CD8-positive, alpha-beta memory T cell (primary cell): ENCODE measurements around the gene ANO9. TPM values are rescaled to one million over a fixed set of nuclear protein-coding genes. Genes with fewer than 3 reads are reported as not detected.

Experiments used
- CTCF ChIA-PET: fragments of 350-600 bp; sonication (Branson Sonifier 250); formaldehyde crosslinking; loops from one replicate; lab custom pipeline; 2021; ENCODE audit warnings: antibody characterized with exemption; lab: Charles Lee
- POLR2A ChIA-PET: fragments of 350-600 bp; sonication (Branson Sonifier 250); formaldehyde crosslinking; loops from one replicate; lab custom pipeline; 2021; ENCODE audit warnings: antibody characterized with exemption; lab: Charles Lee
- DNase-seq, 5 donors: peaks; one replicate each; pipeline versions ENCODE4 v3.0.0 to v3.0.0-alpha.2; 2020 to 2022; ENCODE audit warnings: mixed read lengths in 1 of 5
- H3K27ac ChIP-seq: one replicate; pipeline ENCODE4 v1.7.0; 2013; ENCODE audit warnings: low read depth, mild to moderate bottlenecking, low read length, moderate library complexity
- H3K27me3 ChIP-seq: 2 replicates; pipeline ENCODE4 v1.7.0; 2013; ENCODE audit warnings: low read length, mild to moderate bottlenecking; ENCODE audit not compliant: insufficient read depth, poor library complexity, severe bottlenecking
- H3K36me3 ChIP-seq: 2 replicates; pipeline ENCODE4 v1.7.0; 2013; ENCODE audit warnings: mild to moderate bottlenecking, low read length, moderate library complexity; ENCODE audit not compliant: insufficient read depth
- H3K4me1 ChIP-seq: 2 replicates; pipeline ENCODE4 v1.7.0; 2013; ENCODE audit warnings: mild to moderate bottlenecking, low read length, moderate library complexity; ENCODE audit not compliant: insufficient read depth
- H3K4me3 ChIP-seq: 2 replicates; pipeline ENCODE4 v1.7.0; 2013; ENCODE audit warnings: mild to moderate bottlenecking, low read length
- H3K9me3 ChIP-seq: 2 replicates; pipeline ENCODE4 v1.7.0; 2013; ENCODE audit warnings: mild to moderate bottlenecking, low read length
- H3K27ac Mint-ChIP-seq, 8 donors: one replicate each; pipeline ENCODE4 v1.8.0; 2020 to 2021; ENCODE audit warnings: mixed read lengths in 8 of 8, mild to moderate bottlenecking in 6 of 8, inconsistent platforms in 3 of 8, moderate library complexity in 3 of 8
- H3K27me3 Mint-ChIP-seq, 2 donors: one replicate each; pipeline ENCODE4 v1.8.0; 2020 to 2021; ENCODE audit warnings: mixed read lengths in 2 of 2, mild to moderate bottlenecking in 1 of 2, moderate library complexity in 1 of 2
- H3K36me3 Mint-ChIP-seq, 3 donors: one replicate each; pipeline ENCODE4 v1.8.0; 2020 to 2021; ENCODE audit warnings: mixed read lengths in 3 of 3, inconsistent platforms in 1 of 3, mild to moderate bottlenecking in 1 of 3
- H3K4me1 Mint-ChIP-seq, 3 donors: one replicate each; pipeline ENCODE4 v1.8.0; 2020 to 2021; ENCODE audit warnings: mixed read lengths in 3 of 3, inconsistent platforms in 1 of 3, mild to moderate bottlenecking in 1 of 3
- H3K4me3 Mint-ChIP-seq, 7 donors: one replicate each; pipeline ENCODE4 v1.8.0; 2020 to 2021; ENCODE audit warnings: mixed read lengths in 7 of 7, mild to moderate bottlenecking in 6 of 7, moderate library complexity in 4 of 7, inconsistent platforms in 2 of 7
- H3K9me3 Mint-ChIP-seq, 5 donors: one replicate each; pipeline ENCODE4 v1.8.0; 2020 to 2022; ENCODE audit warnings: mixed read lengths in 5 of 5, mild to moderate bottlenecking in 3 of 5, moderate library complexity in 2 of 5, inconsistent platforms in 1 of 5
- polyA plus RNA-seq: library from polyadenylated mRNA; unstranded; fragments of 300-500 nt; fragmentation: Illumina TruSeq; gene quantifications from one replicate; pipeline ENCODE4 v1.2.3, GENCODE V29; 2021
- total RNA-seq, 2 experiments: library from RNA; stranded (reverse); gene quantifications; one replicate each; pipeline ENCODE4 v1.2.3, GENCODE V29; 2021

Gene ANO9
- total and polyA plus RNA-seq, 3 experiments from 2014 or later, result 12.2 to 26.4 (median 25.3) TPM

DNA sequence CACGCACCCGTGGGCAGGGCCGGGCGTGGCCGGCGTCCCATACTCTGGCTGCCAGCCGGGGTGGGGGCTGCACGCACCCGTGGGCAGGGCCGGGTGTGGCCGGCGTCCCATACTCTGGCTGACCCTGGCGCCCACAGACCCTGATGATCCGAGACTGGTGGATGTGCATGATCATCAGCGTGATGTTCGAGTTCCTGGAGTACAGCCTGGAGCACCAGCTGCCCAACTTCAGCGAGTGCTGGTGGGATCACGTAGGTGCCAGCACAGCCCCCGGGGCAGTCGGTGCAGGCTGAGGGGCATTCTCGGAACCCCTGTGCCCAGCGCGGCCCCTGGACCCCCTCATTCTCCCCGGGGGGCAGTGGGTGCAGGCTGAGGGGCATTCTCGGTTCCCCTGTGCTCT is 46.3 kb upstream of the ANO9 start:
- H3K9me3 Mint-ChIP-seq, result no peaks in the 10 kb centered on the region
- CTCF ChIA-PET, result no interaction called here
- H3K9me3 ChIP-seq, result no peaks in the 10 kb centered on the region
- no peak overlapping the region for H3K27ac ChIP-seq
- no peaks in the 10 kb centered on the region for H3K27me3 Mint-ChIP-seq
- no peak overlapping the region for H3K4me3 Mint-ChIP-seq
- H3K4me1 ChIP-seq, result no peaks in the 10 kb centered on the region
- H3K4me3 ChIP-seq, result no peak overlapping the region
- peak in 1 of 5 donors; percentile 41 for DNase-seq
- H3K4me1 Mint-ChIP-seq, result no peaks in the 10 kb centered on the region
- H3K36me3 Mint-ChIP-seq, result peaks cover 0 to 21% (median 1%) of the 10 kb centered on the region in 3 donors
- H3K36me3 ChIP-seq, result no peaks in the 10 kb centered on the region
- POLR2A ChIA-PET, result no interaction called here
- no peak overlapping the region for H3K27ac Mint-ChIP-seq
- H3K27me3 ChIP-seq, result no peaks in the 10 kb centered on the region

DNA sequence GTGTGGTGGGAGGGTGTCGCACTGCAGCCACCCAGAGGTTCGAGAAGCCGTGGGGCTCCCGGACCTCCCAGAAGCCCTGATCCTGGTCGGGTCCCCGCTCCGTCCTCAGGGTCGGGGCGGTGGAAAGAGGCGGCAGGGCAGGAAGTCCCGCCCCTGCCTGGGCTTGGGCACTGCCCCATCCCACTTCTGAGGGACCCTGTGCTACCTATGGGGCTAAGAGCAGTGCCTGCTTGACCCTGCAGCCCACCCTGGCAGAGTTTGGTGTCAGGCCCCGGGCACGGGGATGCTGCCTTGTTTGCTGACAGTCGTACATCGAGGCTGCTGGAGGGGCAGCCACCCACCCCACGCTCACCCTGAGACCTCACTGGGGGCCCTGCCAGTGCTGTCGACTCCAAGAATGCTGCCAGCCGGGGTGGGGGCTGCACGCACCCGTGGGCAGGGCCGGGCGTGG is 45.8 kb upstream of the ANO9 start:
- no peaks in the 10 kb centered on the region for H3K4me1 Mint-ChIP-seq
- no peaks in the 10 kb centered on the region for H3K9me3 ChIP-seq
- H3K9me3 Mint-ChIP-seq, result no peaks in the 10 kb centered on the region
- DNase-seq, result no peak
- ChIA-PET POLR2A (no interaction called here), CTCF (no interaction called here)
- H3K36me3 Mint-ChIP-seq, result peaks cover 0 to 17% (median 1%) of the 10 kb centered on the region in 3 donors
- no peaks in the 10 kb centered on the region for H3K27me3 Mint-ChIP-seq
- H3K27ac Mint-ChIP-seq, result no peak overlapping the region
- H3K4me3 Mint-ChIP-seq, result no peak overlapping the region
- no peaks in the 10 kb centered on the region for H3K27me3 ChIP-seq
- no peak overlapping the region for H3K4me3 ChIP-seq
- H3K27ac ChIP-seq, result no peak overlapping the region
- H3K36me3 ChIP-seq, result no peaks in the 10 kb centered on the region
- H3K4me1 ChIP-seq, result no peaks in the 10 kb centered on the region

DNA sequence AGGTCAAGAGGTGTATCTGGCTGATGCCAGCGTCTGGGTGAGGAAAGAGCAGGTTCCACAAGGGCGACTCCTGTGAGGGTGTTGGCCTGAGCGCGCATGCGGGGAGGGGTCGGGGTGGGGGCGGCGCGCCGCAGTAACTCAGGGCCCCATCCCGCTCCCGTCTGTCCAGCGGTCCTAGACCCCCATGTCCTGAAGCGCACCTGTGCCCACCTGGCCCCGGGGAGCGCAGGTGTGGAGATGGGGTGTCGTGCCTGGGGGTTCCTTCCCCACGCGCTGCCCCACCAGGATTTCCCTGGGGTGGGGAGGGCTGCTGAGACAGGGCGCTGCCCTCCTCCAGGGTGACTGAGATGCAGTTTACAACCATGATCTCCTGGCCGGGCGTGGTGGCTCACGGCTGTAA is 44.4 kb upstream of the ANO9 start:
- Histone ChIP-seq H3K36me3 (no peaks in the 10 kb centered on the region), H3K27ac (no peak overlapping the region), H3K4me1 (no peaks in the 10 kb centered on the region), H3K9me3 (no peaks in the 10 kb centered on the region), H3K27me3 (no peaks in the 10 kb centered on the region), H3K4me3 (no peak overlapping the region)
- Mint-ChIP-seq H3K9me3 (no peaks in the 10 kb centered on the region), H3K4me1 (no peaks in the 10 kb centered on the region), H3K27ac (no peak overlapping the region), H3K4me3 (no peak overlapping the region), H3K36me3 (peaks cover 0 to 13% (median 0%) of the 10 kb centered on the region in 3 donors), H3K27me3 (no peaks in the 10 kb centered on the region)
- DNase-seq, result no peak
- ChIA-PET POLR2A (no interaction called here), CTCF (no interaction called here)

DNA sequence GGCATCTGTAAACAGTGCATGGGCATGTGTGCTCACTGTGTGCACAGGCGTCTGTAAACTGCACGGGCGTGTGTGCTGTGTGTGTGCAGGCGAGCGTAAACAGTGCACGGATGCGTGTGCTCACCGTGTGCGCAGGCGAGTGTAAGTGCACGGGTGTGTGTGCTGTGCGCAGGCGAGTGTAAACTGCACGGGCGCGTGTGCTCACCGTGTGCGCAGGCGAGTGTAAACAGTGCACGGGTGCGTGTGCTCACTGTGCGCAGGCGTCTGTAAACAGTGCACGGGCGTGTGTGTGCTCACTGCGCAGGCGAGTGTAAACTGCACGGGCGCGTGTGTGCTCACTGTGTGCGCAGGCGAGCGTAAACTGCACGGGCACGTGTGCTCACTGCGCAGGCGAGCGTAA is 42.8 kb upstream of the ANO9 start:
- Mint-ChIP-seq H3K9me3 (no peaks in the 10 kb centered on the region), H3K4me3 (no peak overlapping the region), H3K27ac (no peak overlapping the region), H3K36me3 (peaks cover 0 to 8% (median 2%) of the 10 kb centered on the region in 3 donors), H3K27me3 (no peaks in the 10 kb centered on the region), H3K4me1 (no peaks in the 10 kb centered on the region)
- Histone ChIP-seq H3K27ac (no peak overlapping the region), H3K4me3 (no peak overlapping the region), H3K9me3 (no peaks in the 10 kb centered on the region), H3K27me3 (no peaks in the 10 kb centered on the region), H3K4me1 (no peaks in the 10 kb centered on the region), H3K36me3 (no peaks in the 10 kb centered on the region)
- ChIA-PET POLR2A (no interaction called here), CTCF (no interaction called here)
- DNase-seq, result no peak

DNA sequence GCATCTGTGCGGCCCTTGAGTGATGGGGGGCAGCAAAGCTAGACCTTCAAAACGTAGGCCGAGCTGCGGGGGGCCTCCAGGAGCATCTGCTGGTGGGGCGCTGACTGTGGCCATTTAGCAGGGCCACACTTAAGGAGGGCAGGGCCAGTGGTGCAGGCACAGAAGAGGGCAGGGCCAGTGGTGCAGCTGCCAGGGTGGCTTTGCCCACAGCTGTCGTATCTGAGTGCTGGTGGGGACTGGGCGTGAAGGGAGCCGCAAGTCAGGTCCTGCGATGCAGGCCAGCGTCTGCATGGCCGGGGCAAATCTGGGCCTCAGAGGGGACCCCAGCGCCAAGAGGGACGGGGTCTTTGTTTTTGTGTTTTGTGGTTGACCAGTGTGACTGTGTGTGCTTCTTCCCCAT is 37.5 kb upstream of the ANO9 start:
- no peaks in the 10 kb centered on the region for H3K9me3 Mint-ChIP-seq
- POLR2A ChIA-PET, result no interaction called here
- CTCF ChIA-PET, result interaction anchor here (0.7 to 1.2 kb wide), 3 partner anchors 14 to 23 kb away, joined by 3 read pairs; no protein-coding TSS in a partner anchor
- Histone ChIP-seq H3K27ac (no peak overlapping the region), H3K4me1 (no peaks in the 10 kb centered on the region), H3K27me3 (no peaks in the 10 kb centered on the region), H3K9me3 (no peaks in the 10 kb centered on the region), H3K4me3 (no peak overlapping the region), H3K36me3 (no peaks in the 10 kb centered on the region)
- H3K4me1 Mint-ChIP-seq, result no peaks in the 10 kb centered on the region
- no peak overlapping the region for H3K4me3 Mint-ChIP-seq
- H3K36me3 Mint-ChIP-seq, result peaks cover 0 to 4% (median 2%) of the 10 kb centered on the region in 3 donors
- peak overlapping the region in 1 of 8 donors; percentile 89 for H3K27ac Mint-ChIP-seq
- DNase-seq, result no peak
- no peaks in the 10 kb centered on the region for H3K27me3 Mint-ChIP-seq

DNA sequence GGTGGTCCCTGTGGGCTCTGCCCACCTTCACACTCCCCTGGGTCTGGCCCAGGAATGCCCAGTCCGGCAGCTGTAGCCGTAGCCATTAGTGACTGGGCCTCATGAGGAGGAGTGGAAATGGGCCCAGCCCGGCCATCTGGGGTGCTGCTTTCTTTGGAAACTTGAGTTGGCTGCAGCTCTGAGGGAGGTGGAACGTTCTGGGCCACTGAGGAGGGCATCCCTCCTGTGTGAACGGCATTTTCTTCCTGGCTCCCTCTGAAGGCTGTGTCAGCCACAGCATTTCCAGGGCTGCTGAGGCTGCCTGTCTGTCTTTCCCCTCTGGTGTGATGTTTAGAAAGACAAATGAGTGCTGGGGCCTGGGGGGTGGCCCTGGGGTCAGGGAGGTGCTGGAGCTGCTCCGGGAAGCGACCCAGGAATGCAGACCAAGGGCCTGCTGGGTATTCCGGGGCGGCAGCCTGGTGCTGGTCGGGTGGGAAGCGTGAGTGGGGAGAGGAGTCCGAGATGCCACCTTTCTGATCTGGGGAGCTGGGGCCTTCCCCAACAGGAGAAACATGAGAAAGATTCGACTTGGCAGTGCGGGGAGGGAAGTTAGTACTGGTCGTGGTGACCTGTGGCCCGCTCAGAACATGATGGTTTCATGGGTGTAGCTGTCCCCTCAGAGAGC is 35.4 kb upstream of the ANO9 start:
- POLR2A ChIA-PET, result no interaction called here
- no peaks in the 10 kb centered on the region for H3K9me3 Mint-ChIP-seq
- H3K36me3 ChIP-seq, result no peaks in the 10 kb centered on the region
- H3K4me3 ChIP-seq, result no peak overlapping the region
- peak overlapping the region in 1 of 8 donors; percentile 9 for H3K27ac Mint-ChIP-seq
- no peaks in the 10 kb centered on the region for H3K9me3 ChIP-seq
- no peaks in the 10 kb centered on the region for H3K27me3 ChIP-seq
- H3K4me3 Mint-ChIP-seq, result no peak overlapping the region
- no peaks in the 10 kb centered on the region for H3K4me1 ChIP-seq
- peaks cover 0 to 4% (median 2%) of the 10 kb centered on the region in 3 donors for H3K36me3 Mint-ChIP-seq
- no peaks in the 10 kb centered on the region for H3K27me3 Mint-ChIP-seq
- DNase-seq, result no peak
- CTCF ChIA-PET, result no interaction called here
- no peak overlapping the region for H3K27ac ChIP-seq
- no peaks in the 10 kb centered on the region for H3K4me1 Mint-ChIP-seq

DNA sequence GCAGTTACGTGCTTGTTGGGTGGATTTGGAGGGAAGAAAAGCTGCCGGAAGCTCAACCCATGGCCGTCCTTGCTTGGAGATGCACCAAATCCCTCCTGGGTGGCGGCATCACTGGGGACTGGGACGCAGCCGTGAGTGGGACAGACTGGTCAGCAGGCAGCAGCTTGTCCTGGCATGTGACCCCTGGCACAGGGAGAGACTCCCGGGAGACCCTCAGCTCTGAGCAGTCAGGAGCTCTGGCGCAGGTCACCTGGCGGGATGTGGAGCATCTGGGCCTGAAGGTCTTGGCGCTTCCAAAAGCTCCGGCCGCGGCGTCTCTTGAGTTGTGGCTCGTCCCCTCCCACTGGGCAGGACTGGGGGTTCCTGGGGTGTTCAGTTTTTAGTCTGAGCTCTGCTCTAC is 34.6 kb upstream of the ANO9 start:
- no peak overlapping the region for H3K27ac ChIP-seq
- ChIA-PET CTCF (no interaction called here), POLR2A (no interaction called here)
- Mint-ChIP-seq H3K36me3 (peaks cover 0 to 3% (median 2%) of the 10 kb centered on the region in 3 donors), H3K9me3 (no peaks in the 10 kb centered on the region), H3K4me3 (no peak overlapping the region), H3K27me3 (no peaks in the 10 kb centered on the region), H3K4me1 (no peaks in the 10 kb centered on the region), H3K27ac (no peak overlapping the region)
- H3K9me3 ChIP-seq, result no peaks in the 10 kb centered on the region
- no peaks in the 10 kb centered on the region for H3K4me1 ChIP-seq
- H3K36me3 ChIP-seq, result no peaks in the 10 kb centered on the region
- no peaks in the 10 kb centered on the region for H3K27me3 ChIP-seq
- no peak overlapping the region for H3K4me3 ChIP-seq
- DNase-seq, result no peak

DNA sequence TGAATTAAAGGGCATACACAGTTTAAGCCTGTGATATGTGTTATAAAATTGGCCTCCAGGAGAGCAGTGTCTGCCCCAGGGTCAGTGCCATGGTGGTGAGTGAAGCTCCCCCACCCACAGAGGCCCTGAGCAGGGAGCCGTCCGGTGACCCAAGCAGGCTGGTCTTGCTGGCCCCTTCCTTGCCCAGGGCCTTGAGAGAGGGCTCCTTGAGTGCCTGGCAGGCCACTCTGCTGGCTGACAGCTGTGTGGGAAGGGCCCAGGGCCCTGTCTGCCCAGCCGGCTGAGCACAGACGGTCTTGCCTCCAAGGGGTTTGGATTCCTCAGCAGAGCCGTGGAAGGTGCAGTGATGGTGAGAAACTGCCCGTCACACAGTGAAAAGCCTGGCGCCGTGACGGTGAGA is 34.1 kb upstream of the ANO9 start:
- CTCF ChIA-PET, result no interaction called here

More for the DNA sequence above, 34.1 kb upstream of the ANO9 start:
- Mint-ChIP-seq H3K27ac (no peak overlapping the region), H3K27me3 (no peaks in the 10 kb centered on the region), H3K4me3 (no peak overlapping the region), H3K36me3 (peaks cover 0 to under 1% (median under 1%) of the 10 kb centered on the region in 3 donors), H3K9me3 (no peaks in the 10 kb centered on the region), H3K4me1 (no peaks in the 10 kb centered on the region)
- Histone ChIP-seq H3K4me3 (no peak overlapping the region), H3K4me1 (no peaks in the 10 kb centered on the region), H3K9me3 (no peaks in the 10 kb centered on the region), H3K27ac (no peak overlapping the region), H3K27me3 (no peaks in the 10 kb centered on the region), H3K36me3 (no peaks in the 10 kb centered on the region)
- POLR2A ChIA-PET, result no interaction called here
- DNase-seq, result no peak
